ENCODE results near the gene PTGR3.

GRCh38 chr18:75212751-75213090 is 3.8 kb upstream of the PTGR3 start:
- TF ChIP-seq TAF1 (IDR thresholded peaks at IDR 0.05; ENCODE audit: low read depth) (no peak), FOXM1 (IDR thresholded peaks at IDR 0.05; ENCODE audit: borderline replicate concordance, low read depth) (no peak), YY1 (IDR thresholded peaks at IDR 0.05; ENCODE audit: low read depth) (no peak), MAX (IDR thresholded peaks at IDR 0.05) (no peak), EP300 (IDR thresholded peaks at IDR 0.05; ENCODE audit: borderline replicate concordance) (no peak), REST (IDR thresholded peaks at IDR 0.05; ENCODE audit: low read depth) (no peak), USF1 (IDR thresholded peaks at IDR 0.05) (no peak), RAD21 (IDR thresholded peaks at IDR 0.05; ENCODE audit: low read depth) (no peak), CREB1 (IDR thresholded peaks at IDR 0.05; ENCODE audit: low read depth) (no peak), CEBPB (IDR thresholded peaks at IDR 0.05) (no peak), EGR1 (IDR thresholded peaks at IDR 0.05) (no peak)
